ENCODE results near the gene MYF5. TPM values are rescaled to one million over a fixed set of nuclear protein-coding genes. Genes with fewer than 3 reads are reported as not detected.

The MYF5 gene
- total and polyA plus RNA-seq, 9 donors = not detected

GRCh38 chr12:80766210-80766609 is 49.5 kb downstream of the MYF5 start:
- DNase-seq = no peak
- no peaks in the 10 kb centered on the region for H3K9me3 ChIP-seq
- intact Hi-C loops (cut with DNase I) = no loop called here
- H3K4me1 ChIP-seq (ENCODE audit: insufficient read depth) = no peaks in the 10 kb centered on the region
- no peak for TF ChIP-seq EP300 (IDR thresholded peaks at IDR 0.05)
- TF ChIP-seq, protein P1, sequence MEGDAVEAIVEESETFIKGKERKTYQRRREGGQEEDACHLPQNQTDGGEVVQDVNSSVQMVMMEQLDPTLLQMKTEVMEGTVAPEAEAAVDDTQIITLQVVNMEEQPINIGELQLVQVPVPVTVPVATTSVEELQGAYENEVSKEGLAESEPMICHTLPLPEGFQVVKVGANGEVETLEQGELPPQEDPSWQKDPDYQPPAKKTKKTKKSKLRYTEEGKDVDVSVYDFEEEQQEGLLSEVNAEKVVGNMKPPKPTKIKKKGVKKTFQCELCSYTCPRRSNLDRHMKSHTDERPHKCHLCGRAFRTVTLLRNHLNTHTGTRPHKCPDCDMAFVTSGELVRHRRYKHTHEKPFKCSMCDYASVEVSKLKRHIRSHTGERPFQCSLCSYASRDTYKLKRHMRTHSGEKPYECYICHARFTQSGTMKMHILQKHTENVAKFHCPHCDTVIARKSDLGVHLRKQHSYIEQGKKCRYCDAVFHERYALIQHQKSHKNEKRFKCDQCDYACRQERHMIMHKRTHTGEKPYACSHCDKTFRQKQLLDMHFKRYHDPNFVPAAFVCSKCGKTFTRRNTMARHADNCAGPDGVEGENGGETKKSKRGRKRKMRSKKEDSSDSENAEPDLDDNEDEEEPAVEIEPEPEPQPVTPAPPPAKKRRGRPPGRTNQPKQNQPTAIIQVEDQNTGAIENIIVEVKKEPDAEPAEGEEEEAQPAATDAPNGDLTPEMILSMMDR (IDR thresholded peaks at IDR 0.05) = no peak
- TF ChIP-seq POLR2A (IDR thresholded peaks at IDR 0.05) = no peak
- no peaks in the 10 kb centered on the region for H3K27me3 ChIP-seq
- H3K36me3 ChIP-seq = no peaks in the 10 kb centered on the region
- H3K27ac ChIP-seq = no peak overlapping the region
- no peak overlapping the region for H3K4me3 ChIP-seq
- 88 to 92% (median 88%) methylated on average over 1 of the region's 1 CpG for WGBS, 3 donors

DNA sequence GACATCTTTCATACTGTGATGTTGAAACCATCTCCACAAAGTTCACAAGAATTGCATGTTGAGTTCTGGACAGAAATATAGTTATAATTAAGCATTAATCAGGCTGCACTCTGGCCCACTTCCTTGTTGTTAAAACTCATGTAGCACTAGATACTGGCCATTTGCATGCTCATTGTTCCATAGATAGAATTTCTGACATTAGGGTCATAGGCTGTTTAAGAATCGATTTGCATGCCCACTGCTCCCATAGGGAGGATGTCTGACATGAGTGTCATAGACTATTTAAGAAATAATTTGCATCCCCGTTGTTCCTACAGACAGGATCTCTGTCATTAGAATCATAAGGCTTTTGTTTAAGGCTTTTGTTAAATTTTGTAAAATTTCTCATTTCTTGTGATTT is 50.2 kb downstream of the MYF5 start:
- DNase-seq = no peak
- intact Hi-C loops (cut with DNase I) = no loop called here
- Histone ChIP-seq H3K4me1 (ENCODE audit: insufficient read depth) (no peaks in the 10 kb centered on the region), H3K27me3 (no peaks in the 10 kb centered on the region), H3K27ac (no peak overlapping the region), H3K36me3 (no peaks in the 10 kb centered on the region), H3K9me3 (no peaks in the 10 kb centered on the region), H3K4me3 (no peak overlapping the region)
- no peak for TF ChIP-seq POLR2A (IDR thresholded peaks at IDR 0.05)
- 69 to 82% (median 77%) methylated on average over 2 of the region's 2 CpGs for WGBS, 3 donors

Other genes with a start within 250 kb of the MYF5 start
- gene MYF6, start 9.3 kb upstream of the MYF5 start, total RNA-seq = not detected
- gene MYF6, start 9.3 kb upstream of the MYF5 start, polyA plus RNA-seq = not detected
- gene LIN7A, start 221.0 kb downstream of the MYF5 start, total RNA-seq = 10 to 100 TPM in 1 of 7 donors, 1 to 10 TPM in 6; 3.2 to 13.1 (median 8.0) TPM
- 1 to 10 TPM; 2.6 to 5.8 TPM for gene LIN7A, start 221.0 kb downstream of the MYF5 start, polyA plus RNA-seq

All from ovary (tissue), 9 donors.